GM06990 (cell line): ENCODE measurements around the gene PYROXD2.

Source experiments
- DNase-seq: peaks from one replicate; pipeline ENCODE4 v3.0.0-alpha.2; 2011; ENCODE audit not compliant: insufficient read length; ENCODE audit errors: extremely low read depth
- H3K27me3 ChIP-seq: replicated peaks from 2 replicates; pipeline ENCODE4 v1.6.0; 2011; ENCODE audit warnings: low read length; ENCODE audit not compliant: control insufficient read depth, insufficient read depth
- H3K36me3 ChIP-seq: 2 replicates; pipeline ENCODE4 v1.5.1; 2011; ENCODE audit warnings: low read length; ENCODE audit not compliant: control insufficient read depth, insufficient read depth
- H3K4me3 ChIP-seq: replicated peaks from 2 replicates; pipeline ENCODE4 v1.5.1; 2011; ENCODE audit warnings: low read depth, mild to moderate bottlenecking, control low read depth, low read length
- TF ChIP-seq, protein P1 (sequence below): IDR thresholded peaks from 2 replicates; pipeline ENCODE4 v1.5.1; 2011; ENCODE audit warnings: low read length, control low read depth, mild to moderate bottlenecking, inconsistent platforms; ENCODE audit not compliant: insufficient read depth, poor library complexity, severe bottlenecking

Gene PYROXD2

DNA sequence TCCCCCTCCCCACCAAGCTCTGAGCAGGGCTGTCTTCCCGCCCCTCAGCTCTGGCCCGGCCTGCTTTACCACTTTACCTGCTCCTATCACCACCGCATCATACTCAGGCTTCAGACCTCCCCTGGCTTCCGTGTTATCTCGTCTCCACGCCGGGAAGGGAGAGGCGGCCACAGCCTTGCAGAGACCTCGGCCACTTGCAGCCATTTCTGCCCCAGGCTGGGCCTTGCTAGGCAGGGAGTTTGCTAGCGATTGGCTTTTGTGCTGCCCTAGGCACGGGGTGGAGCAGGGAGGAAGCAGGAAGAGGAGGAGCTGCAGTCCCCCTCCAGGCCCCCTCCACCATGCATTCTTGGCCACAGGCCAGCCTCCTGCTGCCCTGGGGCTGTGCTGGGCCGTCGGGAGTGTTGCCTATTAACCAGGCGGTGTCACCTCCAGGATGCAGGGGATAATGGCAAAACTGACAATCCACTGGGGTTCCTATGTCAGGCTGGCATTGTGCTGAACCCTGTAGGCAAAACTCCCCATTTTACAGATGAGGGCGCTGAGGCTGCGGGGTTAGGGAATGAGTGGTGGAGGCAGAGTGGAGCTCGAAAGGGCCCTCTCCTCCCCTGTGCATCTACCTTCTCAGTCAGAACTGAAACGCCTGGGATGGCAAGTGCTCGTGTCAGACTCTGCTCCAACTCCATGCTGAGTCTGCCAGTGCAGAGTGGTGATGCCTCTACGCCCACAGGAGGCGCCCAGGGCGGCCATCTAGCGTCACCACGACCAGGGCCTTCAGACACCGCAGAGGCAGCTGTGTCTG lies at the start of gene PYROXD2:
PYROXD2 (minus strand) TSS at position 251 of the 799 bp plus-strand sequence; CDS start at position 204, 47 bp downstream.
- peaks cover 28% of the 10 kb centered on the region for H3K36me3 ChIP-seq
- H3K4me3 ChIP-seq, result no peak within 1 kb of the TSS
- no peaks in the 10 kb centered on the region for H3K27me3 ChIP-seq
- TF ChIP-seq, protein P1, sequence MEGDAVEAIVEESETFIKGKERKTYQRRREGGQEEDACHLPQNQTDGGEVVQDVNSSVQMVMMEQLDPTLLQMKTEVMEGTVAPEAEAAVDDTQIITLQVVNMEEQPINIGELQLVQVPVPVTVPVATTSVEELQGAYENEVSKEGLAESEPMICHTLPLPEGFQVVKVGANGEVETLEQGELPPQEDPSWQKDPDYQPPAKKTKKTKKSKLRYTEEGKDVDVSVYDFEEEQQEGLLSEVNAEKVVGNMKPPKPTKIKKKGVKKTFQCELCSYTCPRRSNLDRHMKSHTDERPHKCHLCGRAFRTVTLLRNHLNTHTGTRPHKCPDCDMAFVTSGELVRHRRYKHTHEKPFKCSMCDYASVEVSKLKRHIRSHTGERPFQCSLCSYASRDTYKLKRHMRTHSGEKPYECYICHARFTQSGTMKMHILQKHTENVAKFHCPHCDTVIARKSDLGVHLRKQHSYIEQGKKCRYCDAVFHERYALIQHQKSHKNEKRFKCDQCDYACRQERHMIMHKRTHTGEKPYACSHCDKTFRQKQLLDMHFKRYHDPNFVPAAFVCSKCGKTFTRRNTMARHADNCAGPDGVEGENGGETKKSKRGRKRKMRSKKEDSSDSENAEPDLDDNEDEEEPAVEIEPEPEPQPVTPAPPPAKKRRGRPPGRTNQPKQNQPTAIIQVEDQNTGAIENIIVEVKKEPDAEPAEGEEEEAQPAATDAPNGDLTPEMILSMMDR, result no peak
- no peak for DNase-seq

DNA sequence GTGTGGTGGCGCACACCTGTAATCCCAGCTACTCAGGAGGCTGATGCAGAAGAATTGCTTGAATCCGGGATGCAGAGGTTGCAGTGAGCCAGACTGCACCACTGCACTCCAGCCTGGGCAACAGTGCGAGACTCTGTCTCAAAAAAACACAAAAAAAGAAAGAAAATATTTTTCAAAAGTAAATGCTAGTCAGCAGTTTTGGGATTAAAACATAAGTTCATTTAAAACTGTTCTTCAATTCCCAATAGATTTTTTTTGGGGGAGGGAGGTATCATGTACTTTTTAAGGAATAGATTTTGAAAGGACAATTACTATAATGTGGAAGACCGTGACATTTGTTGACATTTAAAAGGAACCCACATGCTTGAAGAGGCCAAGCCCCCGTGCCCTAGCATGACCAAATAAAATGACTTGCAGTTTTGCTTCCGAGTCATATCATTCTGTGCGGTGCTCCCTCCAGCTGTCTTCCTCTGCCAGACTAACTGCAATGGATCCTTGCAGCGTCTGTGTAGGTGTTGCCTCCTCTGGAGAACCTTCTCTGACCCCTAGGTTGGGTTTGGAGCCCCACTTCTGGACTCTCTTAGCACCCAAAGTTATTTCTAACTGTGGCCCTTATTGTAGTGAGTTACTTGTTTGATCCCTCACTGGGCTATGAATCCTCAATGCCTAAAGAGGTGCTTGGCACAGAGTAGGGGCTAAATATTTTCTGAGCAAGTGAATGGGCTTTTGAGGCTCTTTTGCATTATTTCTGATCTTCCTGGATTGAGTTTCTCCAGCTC lies 49.2 kb upstream of the PYROXD2 start:
- TF ChIP-seq, protein P1, result no peak
- Histone ChIP-seq H3K27me3 (no peaks in the 10 kb centered on the region), H3K4me3 (no peak overlapping the region), H3K36me3 (no peaks in the 10 kb centered on the region)
- no peak for DNase-seq

DNA sequence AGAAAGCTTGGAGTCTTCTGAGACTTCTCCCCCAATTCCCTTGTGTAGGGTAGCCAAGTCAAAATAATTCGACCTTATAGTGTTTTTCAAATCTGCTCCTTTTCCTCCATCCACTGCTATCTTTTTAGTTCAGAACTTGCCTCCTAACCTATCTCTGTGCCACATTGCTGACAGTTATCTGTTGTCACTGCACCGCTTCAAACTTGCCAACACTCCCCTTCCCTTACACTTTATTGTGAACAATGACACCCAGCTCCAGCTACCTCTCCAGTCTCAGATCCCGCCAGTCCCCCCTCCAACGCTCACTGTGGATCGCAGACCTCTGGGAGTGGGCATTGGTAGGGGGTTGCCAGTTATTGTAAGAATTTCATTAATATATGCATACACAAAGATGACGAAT lies 48.0 kb upstream of the PYROXD2 start:
- Histone ChIP-seq H3K4me3 (no peak overlapping the region), H3K36me3 (no peaks in the 10 kb centered on the region), H3K27me3 (no peaks in the 10 kb centered on the region)
- TF ChIP-seq, protein P1, result no peak
- DNase-seq, result no peak

DNA sequence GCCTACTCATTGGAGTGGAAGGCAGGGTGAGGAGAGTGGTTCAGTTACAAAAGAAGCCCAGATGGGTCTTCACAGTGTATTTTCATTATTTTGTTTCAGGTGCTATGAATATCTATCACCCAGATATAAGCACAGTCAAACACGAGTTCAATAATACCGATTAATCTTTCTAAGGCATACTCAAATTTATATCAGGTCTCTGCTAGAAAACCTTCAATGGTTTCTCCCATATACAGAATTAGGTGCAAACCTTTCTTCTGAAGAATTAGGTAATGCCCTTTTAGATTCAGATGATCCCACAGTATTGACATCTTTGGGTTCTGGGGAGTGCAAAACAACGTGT lies 46.5 kb upstream of the PYROXD2 start:
- no peaks in the 10 kb centered on the region for H3K27me3 ChIP-seq
- no peak for DNase-seq
- TF ChIP-seq, protein P1, result no peak

DNA sequence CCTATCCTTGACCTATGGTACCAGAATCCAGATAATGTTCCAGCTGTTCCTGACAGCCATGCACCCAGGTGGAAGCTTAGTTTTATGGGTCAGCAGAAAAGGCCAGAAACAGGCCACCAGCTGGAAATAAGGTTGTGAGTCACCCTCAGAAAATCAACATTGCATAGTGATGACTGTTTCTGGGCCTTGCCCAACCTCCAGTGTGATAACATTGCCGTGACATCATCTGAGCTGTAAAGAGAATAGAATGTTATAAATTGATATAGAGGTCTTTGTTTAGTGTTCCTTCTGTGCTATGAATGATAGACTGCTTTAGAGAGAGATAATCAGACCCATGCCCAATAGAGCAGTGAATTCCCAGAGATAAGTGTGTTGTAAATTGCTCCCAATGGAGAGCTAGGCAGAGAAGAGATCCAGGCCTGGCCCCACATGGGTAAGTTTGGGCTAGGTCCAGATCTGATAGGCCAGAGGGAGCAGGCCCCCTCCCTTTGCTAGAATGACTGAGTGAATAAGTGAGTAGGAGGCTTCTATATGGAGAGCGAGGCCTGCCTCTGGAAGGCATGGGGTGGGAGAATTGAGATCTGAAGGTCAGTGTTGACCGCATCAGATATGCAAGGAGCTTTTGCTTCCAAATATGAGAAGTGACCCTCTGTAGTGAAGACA lies 46.0 kb upstream of the PYROXD2 start:
- no peak overlapping the region for H3K4me3 ChIP-seq
- H3K27me3 ChIP-seq, result no peaks in the 10 kb centered on the region
- DNase-seq, result no peak
- TF ChIP-seq, protein P1, result no peak
- no peaks in the 10 kb centered on the region for H3K36me3 ChIP-seq

More for the DNA sequence above, 46.5 kb upstream of the PYROXD2 start:
- H3K36me3 ChIP-seq, result no peaks in the 10 kb centered on the region
- H3K4me3 ChIP-seq, result no peak overlapping the region
